ENCODE measurements around the gene SNIP1.
"Not testable (repeated sequence)": the region's sequence is repeated elsewhere in the genome, so short reads cannot be mapped to it uniquely, and the experiment has no call there.

SNIP1 gene

DNA sequence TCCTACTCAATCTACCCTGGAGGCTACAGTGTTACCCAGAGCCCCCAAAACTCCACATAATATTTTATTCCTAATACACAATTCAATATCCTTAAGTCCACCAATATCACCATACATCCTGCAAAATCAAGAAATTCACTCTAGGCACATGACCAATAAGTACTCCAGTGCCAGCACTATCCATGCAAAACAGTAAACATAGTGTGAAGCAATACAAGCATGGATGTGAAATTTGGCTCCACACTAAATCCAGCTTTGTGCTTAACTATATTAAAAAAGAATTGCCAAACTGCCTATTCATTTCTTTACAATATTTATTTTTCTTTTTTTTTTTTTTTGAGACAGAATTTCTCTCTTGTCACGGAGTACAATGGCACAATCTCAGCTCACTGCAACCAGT is 36.5 kb downstream of the SNIP1 start:
- H3K4me3 ChIP-seq (replicated peaks in 1 of 2; ENCODE audit: low read depth in 2 of 2, low read length in 2 of 2) = no peak overlapping the region
- TF ChIP-seq CTCF (IDR thresholded peaks at IDR 0.05; ENCODE audit: low read depth, low read length) = no peak
- DNase-seq (ENCODE audit: low read depth in 2 of 2) = no peak

GRCh38 chr1:37515185-37516034 is 38.7 kb downstream of the SNIP1 start:
- H3K4me3 ChIP-seq (replicated peaks in 1 of 2; ENCODE audit: low read depth in 2 of 2, low read length in 2 of 2) = peak overlapping the region; percentile 67 to 82
- no peak for DNase-seq (ENCODE audit: low read depth in 2 of 2)
- no peak for TF ChIP-seq CTCF (IDR thresholded peaks at IDR 0.05; ENCODE audit: low read depth, low read length)

GRCh38 chr1:37514350-37515184 is 39.5 kb downstream of the SNIP1 start, which contains the start of gene MEAF6:
Gene MEAF6 (minus strand): TSS chr1:37514766. CDS start chr1:37514746, 20 bp downstream.
- TF ChIP-seq CTCF (IDR thresholded peaks at IDR 0.05; ENCODE audit: low read depth, low read length) = no peak
- peak within 1 kb of the TSS; percentile 67 to 82 for H3K4me3 ChIP-seq (replicated peaks in 1 of 2; ENCODE audit: low read depth in 2 of 2, low read length in 2 of 2)
- DNase-seq (ENCODE audit: low read depth in 2 of 2) = peak; percentile 80 to 86

DNA sequence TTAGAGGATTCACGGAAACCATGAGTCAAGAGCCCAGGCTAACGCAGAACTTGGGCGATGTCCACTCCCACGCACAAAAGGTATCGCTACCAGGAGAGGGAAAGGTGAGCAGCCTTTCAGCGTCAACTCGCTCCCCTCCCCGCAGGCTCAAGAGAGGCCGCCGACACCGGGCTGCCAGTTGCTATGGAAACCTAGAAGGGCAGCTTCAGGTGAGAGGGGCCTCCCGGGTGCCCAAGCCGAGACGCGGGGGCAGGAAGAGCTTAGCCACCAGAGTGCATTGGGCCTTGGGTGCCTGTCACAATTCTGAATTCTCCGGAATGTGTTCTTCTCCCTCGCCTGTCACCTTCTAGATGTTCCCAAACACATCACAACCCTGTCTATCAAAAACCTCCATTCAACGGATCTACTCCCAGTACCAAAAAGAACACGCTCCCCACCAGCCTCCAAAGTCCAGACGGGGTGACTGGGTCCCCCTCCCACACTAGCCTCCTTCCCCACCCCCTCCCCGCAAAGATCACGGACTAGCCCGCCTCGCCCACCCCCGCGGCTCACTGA is 40.2 kb downstream of the SNIP1 start:
- TF ChIP-seq CTCF (IDR thresholded peaks at IDR 0.05; ENCODE audit: low read depth, low read length) = no peak
- DNase-seq (ENCODE audit: low read depth in 2 of 2) = peak in 1 of 2 donors; percentile 24
- peak overlapping the region; percentile 67 to 82 for H3K4me3 ChIP-seq (replicated peaks in 1 of 2; ENCODE audit: low read depth in 2 of 2, low read length in 2 of 2)

DNA sequence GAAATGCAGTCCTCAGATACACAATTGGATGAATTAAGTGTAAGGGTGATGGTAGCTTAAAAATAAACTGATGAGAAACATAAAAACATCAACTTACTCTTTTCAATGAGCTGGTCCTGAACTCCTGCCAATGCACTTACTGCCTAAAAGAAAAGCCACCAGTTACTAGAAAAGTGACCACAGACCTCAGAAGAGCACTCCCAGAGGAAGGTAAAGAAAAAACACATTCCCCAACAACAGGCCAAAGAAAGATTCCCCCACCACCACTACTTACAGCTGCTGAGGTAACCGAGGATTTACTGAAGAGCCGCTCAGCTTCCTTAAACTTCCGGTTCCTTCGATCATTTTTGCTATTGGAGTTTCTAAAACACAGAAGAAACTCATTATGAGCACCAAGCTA is 44.9 kb downstream of the SNIP1 start:
- peak; percentile 32 for TF ChIP-seq CTCF (IDR thresholded peaks at IDR 0.05; ENCODE audit: low read depth, low read length)
- H3K4me3 ChIP-seq (replicated peaks in 1 of 2; ENCODE audit: low read depth in 2 of 2, low read length in 2 of 2) = no peak overlapping the region
- DNase-seq (ENCODE audit: low read depth in 2 of 2) = peak in 1 of 2 donors; percentile 29

GRCh38 chr1:37506740-37507139 is 47.4 kb downstream of the SNIP1 start:
- DNase-seq (ENCODE audit: low read depth in 2 of 2) = no peak
- no peak overlapping the region for H3K4me3 ChIP-seq (replicated peaks in 1 of 2; ENCODE audit: low read depth in 2 of 2, low read length in 2 of 2)
- no peak for TF ChIP-seq CTCF (IDR thresholded peaks at IDR 0.05; ENCODE audit: low read depth, low read length)

DNA sequence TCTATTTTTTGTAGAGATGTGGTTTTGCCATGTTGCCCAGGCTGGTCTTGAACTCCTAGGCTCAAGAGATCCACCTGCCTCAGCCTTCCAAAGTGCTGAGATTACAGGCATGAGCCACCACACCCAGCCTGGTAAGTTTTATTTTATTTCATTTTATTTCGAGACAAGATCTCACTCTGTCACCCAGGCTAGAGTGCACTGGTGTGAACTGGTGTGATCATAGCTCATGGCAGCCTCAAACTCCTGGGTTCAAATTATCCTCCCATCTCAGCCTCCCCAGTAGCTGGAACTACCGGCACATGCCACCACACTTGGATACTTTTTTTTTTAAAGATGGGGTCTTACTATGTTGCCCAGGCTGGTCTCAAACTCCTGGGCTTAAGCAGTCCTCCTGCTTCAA is 51.3 kb downstream of the SNIP1 start:
- not testable (repeated sequence) for DNase-seq (ENCODE audit: low read depth in 2 of 2); H3K4me3 ChIP-seq (replicated peaks in 1 of 2; ENCODE audit: low read depth in 2 of 2, low read length in 2 of 2)
